ENCODE measurements around the gene ETS2. TPM values are rescaled to one million over a fixed set of nuclear protein-coding genes. Genes with fewer than 3 reads are reported as not detected.

Gene ETS2
- total RNA-seq, 1 donor from 2014 or later = 40.3 TPM

GRCh38 chr21:38832664-38833063 is 26.9 kb downstream of the ETS2 start:
- no peaks in the 10 kb centered on the region for H3K9me3 Mint-ChIP-seq (ENCODE audit: unreplicated experiment)
- H3K4me1 Mint-ChIP-seq (ENCODE audit: low read depth, unreplicated experiment) = peaks cover 10% of the 10 kb centered on the region
- Histone ChIP-seq H3K4me3 (ENCODE audit: insufficient read depth, low read depth, low read length) (no peak overlapping the region), H3K36me3 (ENCODE audit: insufficient read depth, low read length) (no peaks in the 10 kb centered on the region), H2AFZ (ENCODE audit: low read depth, low read length) (no peak overlapping the region), H3K27ac (ENCODE audit: low read depth, low read length) (no peak overlapping the region), H3K9ac (ENCODE audit: low read length) (no peak overlapping the region), H3K79me2 (ENCODE audit: insufficient read depth, low read length) (no peaks in the 10 kb centered on the region), H3K27me3 (ENCODE audit: insufficient read depth, low read length) (no peaks in the 10 kb centered on the region), H3K4me2 (ENCODE audit: low read length) (no peak overlapping the region), H3K4me1 (ENCODE audit: insufficient read depth, low read length) (no peaks in the 10 kb centered on the region), H3K9me3 (ENCODE audit: insufficient read depth, low read depth, low read length) (no peaks in the 10 kb centered on the region), H4K20me1 (ENCODE audit: insufficient read depth, low read length) (no peaks in the 10 kb centered on the region)
- H3K36me3 Mint-ChIP-seq (ENCODE audit: low read depth, unreplicated experiment) = no peaks in the 10 kb centered on the region
- H3K27me3 Mint-ChIP-seq (ENCODE audit: low read depth, unreplicated experiment) = peaks cover 3% of the 10 kb centered on the region
- DNase-seq (ENCODE audit: low read depth) (no peak), FAIRE-seq (no peak)
- TF ChIP-seq CTCF (IDR thresholded peaks at IDR 0.05; ENCODE audit: insufficient read depth, low read depth, low read length) (no peak), EZH2 (IDR thresholded peaks at IDR 0.05; ENCODE audit: insufficient read depth, low read length) (no peak)
- no peak overlapping the region for H3K4me3 Mint-ChIP-seq (ENCODE audit: unreplicated experiment)
- no peak overlapping the region for H3K27ac Mint-ChIP-seq (ENCODE audit: unreplicated experiment)

GRCh38 chr21:38833117-38833516 is 27.4 kb downstream of the ETS2 start:
- no peaks in the 10 kb centered on the region for H3K36me3 Mint-ChIP-seq (ENCODE audit: low read depth, unreplicated experiment)
- H3K27ac Mint-ChIP-seq (ENCODE audit: unreplicated experiment) = no peak overlapping the region
- peaks cover 14% of the 10 kb centered on the region for H3K4me1 Mint-ChIP-seq (ENCODE audit: low read depth, unreplicated experiment)
- DNase-seq (ENCODE audit: low read depth) (no peak), FAIRE-seq (no peak)
- no peaks in the 10 kb centered on the region for H3K9me3 Mint-ChIP-seq (ENCODE audit: unreplicated experiment)
- no peaks in the 10 kb centered on the region for H3K27me3 ChIP-seq (ENCODE audit: insufficient read depth, low read length)
- no peak overlapping the region for H2AFZ ChIP-seq (ENCODE audit: low read depth, low read length)
- no peaks in the 10 kb centered on the region for H3K4me1 ChIP-seq (ENCODE audit: insufficient read depth, low read length)
- no peak overlapping the region for H3K4me3 ChIP-seq (ENCODE audit: insufficient read depth, low read depth, low read length)
- no peaks in the 10 kb centered on the region for H4K20me1 ChIP-seq (ENCODE audit: insufficient read depth, low read length)
- H3K9me3 ChIP-seq (ENCODE audit: insufficient read depth, low read depth, low read length) = no peaks in the 10 kb centered on the region
- no peak overlapping the region for H3K27ac ChIP-seq (ENCODE audit: low read depth, low read length)
- H3K36me3 ChIP-seq (ENCODE audit: insufficient read depth, low read length) = no peaks in the 10 kb centered on the region
- peaks cover 3% of the 10 kb centered on the region for H3K27me3 Mint-ChIP-seq (ENCODE audit: low read depth, unreplicated experiment)
- no peak overlapping the region for H3K9ac ChIP-seq (ENCODE audit: low read length)
- no peak overlapping the region for H3K4me3 Mint-ChIP-seq (ENCODE audit: unreplicated experiment)
- TF ChIP-seq CTCF (IDR thresholded peaks at IDR 0.05; ENCODE audit: insufficient read depth, low read depth, low read length) (no peak), EZH2 (IDR thresholded peaks at IDR 0.05; ENCODE audit: insufficient read depth, low read length) (no peak)
- H3K4me2 ChIP-seq (ENCODE audit: low read length) = no peak overlapping the region
- no peaks in the 10 kb centered on the region for H3K79me2 ChIP-seq (ENCODE audit: insufficient read depth, low read length)

- Mint-ChIP-seq H3K4me3 (ENCODE audit: unreplicated experiment) (no peak overlapping the region), H3K27me3 (ENCODE audit: low read depth, unreplicated experiment) (peaks cover 3% of the 10 kb centered on the region), H3K9me3 (ENCODE audit: unreplicated experiment) (peaks cover 2% of the 10 kb centered on the region), H3K4me1 (ENCODE audit: low read depth, unreplicated experiment) (peaks cover 24% of the 10 kb centered on the region), H3K36me3 (ENCODE audit: low read depth, unreplicated experiment) (no peaks in the 10 kb centered on the region), H3K27ac (ENCODE audit: unreplicated experiment) (no peak overlapping the region)
- Histone ChIP-seq H3K9me3 (ENCODE audit: insufficient read depth, low read depth, low read length) (no peaks in the 10 kb centered on the region), H3K36me3 (ENCODE audit: insufficient read depth, low read length) (no peaks in the 10 kb centered on the region), H3K9ac (ENCODE audit: low read length) (no peak overlapping the region), H2AFZ (ENCODE audit: low read depth, low read length) (no peak overlapping the region), H3K4me3 (ENCODE audit: insufficient read depth, low read depth, low read length) (no peak overlapping the region), H3K79me2 (ENCODE audit: insufficient read depth, low read length) (no peaks in the 10 kb centered on the region), H4K20me1 (ENCODE audit: insufficient read depth, low read length) (no peaks in the 10 kb centered on the region), H3K4me2 (ENCODE audit: low read length) (no peak overlapping the region), H3K27ac (ENCODE audit: low read depth, low read length) (no peak overlapping the region), H3K4me1 (ENCODE audit: insufficient read depth, low read length) (peaks cover 13% of the 10 kb centered on the region), H3K27me3 (ENCODE audit: insufficient read depth, low read length) (no peaks in the 10 kb centered on the region)
- no peak for FAIRE-seq
- DNase-seq (ENCODE audit: low read depth) = no peak
- TF ChIP-seq EZH2 (IDR thresholded peaks at IDR 0.05; ENCODE audit: insufficient read depth, low read length) (no peak), CTCF (IDR thresholded peaks at IDR 0.05; ENCODE audit: insufficient read depth, low read depth, low read length) (no peak)
Measured at GRCh38 chr21:38834725-38835124, 29.0 kb downstream of the ETS2 start.

Measured in astrocyte (in vitro differentiated cells and primary cell).